Glutamatergic neuron (in vitro differentiated cells): ENCODE results near the gene SLC6A9. TPM values are rescaled to one million over a fixed set of nuclear protein-coding genes. Genes with fewer than 3 reads are reported as not detected.

Experiments
- DNase-seq: peaks from one replicate; pipeline ENCODE4 v3.0.0; 2022
- H3K27ac Mint-ChIP-seq: one replicate; pipeline ENCODE4 v1.8.0; 2020; ENCODE audit warnings: mild to moderate bottlenecking, mixed read lengths, inconsistent platforms; ENCODE audit not compliant: unreplicated experiment
- H3K27me3 Mint-ChIP-seq: one replicate; pipeline ENCODE4 v1.8.0; 2020; ENCODE audit warnings: mild to moderate bottlenecking, moderate library complexity, mixed read lengths, inconsistent platforms; ENCODE audit not compliant: unreplicated experiment
- H3K36me3 Mint-ChIP-seq: one replicate; pipeline ENCODE4 v1.8.0; 2020; ENCODE audit warnings: mild to moderate bottlenecking, mixed read lengths, inconsistent platforms; ENCODE audit not compliant: unreplicated experiment
- H3K4me1 Mint-ChIP-seq: one replicate; pipeline ENCODE4 v1.8.0; 2020; ENCODE audit warnings: mild to moderate bottlenecking, low read depth, mixed read lengths, inconsistent platforms; ENCODE audit not compliant: unreplicated experiment
- H3K4me3 Mint-ChIP-seq: one replicate; pipeline ENCODE4 v1.8.0; 2020; ENCODE audit warnings: mild to moderate bottlenecking, mixed read lengths, inconsistent platforms; ENCODE audit not compliant: unreplicated experiment
- H3K9me3 Mint-ChIP-seq: one replicate; pipeline ENCODE4 v1.8.0; 2020; ENCODE audit warnings: mild to moderate bottlenecking, moderate library complexity, mixed read lengths, inconsistent platforms; ENCODE audit not compliant: unreplicated experiment
- CTCF ChIP-seq: fragments of 200-600 bp; sonication (generic); IDR thresholded peaks from one replicate; pipeline ENCODE4 v1.5.0; 2021; ENCODE audit not compliant: partially characterized antibody, unreplicated experiment
- total RNA-seq: library from RNA; stranded (reverse); fragmentation: NEBNext Ultra II Directional; extraction: Animal tissue kit (Norgen Biotek cat#: 25700); gene quantifications from one replicate; pipeline ENCODE4 v1.2.1, GENCODE V29; 2021; ENCODE audit not compliant: unreplicated experiment

Gene SLC6A9
- total RNA-seq, 1 donor from 2014 or later, result 8.9 TPM

- no peaks in the 10 kb centered on the region for H3K4me1 Mint-ChIP-seq
- no peak for DNase-seq
- no peak overlapping the region for H3K4me3 Mint-ChIP-seq
- no peak overlapping the region for H3K27ac Mint-ChIP-seq
- H3K36me3 Mint-ChIP-seq, result no peaks in the 10 kb centered on the region
- no peak for TF ChIP-seq CTCF
- H3K9me3 Mint-ChIP-seq, result peaks cover 3% of the 10 kb centered on the region
- peaks cover 4% of the 10 kb centered on the region for H3K27me3 Mint-ChIP-seq
Measured at GRCh38 chr1:44076066-44076465, 44.8 kb upstream of the SLC6A9 start.

- no peaks in the 10 kb centered on the region for H3K36me3 Mint-ChIP-seq
- H3K4me1 Mint-ChIP-seq, result no peaks in the 10 kb centered on the region
- H3K27me3 Mint-ChIP-seq, result peaks cover 4% of the 10 kb centered on the region
- peaks cover 3% of the 10 kb centered on the region for H3K9me3 Mint-ChIP-seq
- no peak overlapping the region for H3K4me3 Mint-ChIP-seq
- TF ChIP-seq CTCF, result no peak
- H3K27ac Mint-ChIP-seq, result no peak overlapping the region
- DNase-seq, result no peak
Measured at GRCh38 chr1:44074415-44074814, 43.2 kb upstream of the SLC6A9 start.

- no peak for DNase-seq
- no peak overlapping the region for H3K4me3 Mint-ChIP-seq
- no peak for TF ChIP-seq CTCF
- no peaks in the 10 kb centered on the region for H3K36me3 Mint-ChIP-seq
- no peaks in the 10 kb centered on the region for H3K4me1 Mint-ChIP-seq
- peaks cover 4% of the 10 kb centered on the region for H3K27me3 Mint-ChIP-seq
- peaks cover 3% of the 10 kb centered on the region for H3K9me3 Mint-ChIP-seq
- no peak overlapping the region for H3K27ac Mint-ChIP-seq
Measured at GRCh38 chr1:44073528-44073927, 42.3 kb upstream of the SLC6A9 start.

GRCh38 chr1:44072821-44073220 is 41.6 kb upstream of the SLC6A9 start:
- no peak overlapping the region for H3K27ac Mint-ChIP-seq
- H3K36me3 Mint-ChIP-seq, result no peaks in the 10 kb centered on the region
- peaks cover 4% of the 10 kb centered on the region for H3K27me3 Mint-ChIP-seq
- TF ChIP-seq CTCF, result no peak
- H3K4me1 Mint-ChIP-seq, result no peaks in the 10 kb centered on the region
- no peak overlapping the region for H3K4me3 Mint-ChIP-seq
- no peak for DNase-seq
- H3K9me3 Mint-ChIP-seq, result peaks cover 3% of the 10 kb centered on the region

- Mint-ChIP-seq H3K9me3 (no peaks in the 10 kb centered on the region), H3K4me3 (no peak overlapping the region), H3K27me3 (peaks cover 6% of the 10 kb centered on the region), H3K4me1 (no peaks in the 10 kb centered on the region), H3K27ac (no peak overlapping the region), H3K36me3 (no peaks in the 10 kb centered on the region)
- DNase-seq, result no peak
- TF ChIP-seq CTCF, result no peak
Measured at GRCh38 chr1:44072204-44072603, 40.9 kb upstream of the SLC6A9 start.
